HepG2 (cell line): Measurements from ENCODE around the gene SMLR1. TPM values are rescaled to one million over a fixed set of nuclear protein-coding genes. Genes with fewer than 3 reads are reported as not detected.

Experiments
- ATAC-seq: fragments of 200-7000 bp; cut with Tn5 transposase; 3 replicates; pipeline ENCODE4 v1.9.1; 2020; ENCODE audit warnings: mild to moderate bottlenecking, moderate library complexity
- BruUV-seq: library from RNA; stranded (reverse); fragments of 400-500 nt; replicated peaks from 2 replicates; lab custom pipeline; 2021; lab: Mats Ljungman, UMichigan
- CTCF ChIA-PET: fragments of 300-600 bp; formaldehyde crosslinking; extraction: SDS; loops from one replicate; lab custom pipeline; 2021; ENCODE audit warnings: low total read pairs, inconsistent platforms, low intra/inter-chr PET ratio; lab: Yijun Ruan, JAX
- POLR2A ChIA-PET: fragments of 350-600 bp; sonication (Branson Sonifier 250); formaldehyde crosslinking; loops from one replicate; lab custom pipeline; 2020; ENCODE audit warnings: antibody characterized with exemption, inconsistent platforms; lab: Yijun Ruan, JAX
- DNase-seq: peaks from one replicate; pipeline ENCODE4 v3.0.0-alpha.2; 2015; ENCODE audit warnings: low spot score
- FAIRE-seq: peaks from 3 replicates; lab custom pipeline; 2011; peaks lifted over from hg19 to GRCh38; lab: Jason Lieb, UNC
- H2AFZ ChIP-seq: one replicate; pipeline ENCODE4 v1.6.1; 2011; ENCODE audit warnings: low read length, inconsistent platforms
- H3K27ac ChIP-seq: fragments of 300-600 bp; 3 replicates; pipeline ENCODE4 v1.8.0; 2011; ENCODE audit warnings: mixed run types, mild to moderate bottlenecking, mixed read lengths, low read length, inconsistent platforms; ENCODE audit not compliant: insufficient read depth; ENCODE audit errors: extremely low read length
- H3K27me3 ChIP-seq, 2 experiments: fragments of 200-600 bp in 1 of 2; 2 replicates in 1 of 2; 3 replicates in 1 of 2; pipeline versions ENCODE4 v1.6.0 to v1.8.0; 2011; ENCODE audit warnings: low read length in 2 of 2, mild to moderate bottlenecking in 2 of 2, moderate library complexity in 2 of 2, inconsistent platforms in 1 of 2; ENCODE audit not compliant: insufficient read depth in 2 of 2, control insufficient read depth in 1 of 2
- H3K36me3 ChIP-seq, 2 experiments: fragments of 200-600 bp in 1 of 2; replicated peaks in 1 of 2; 2 replicates in 1 of 2; 3 replicates in 1 of 2; pipeline versions ENCODE4 v1.5.1 to v1.8.0; 2011; ENCODE audit warnings: low read length in 2 of 2, inconsistent platforms in 1 of 2; ENCODE audit not compliant: insufficient read depth in 2 of 2, control insufficient read depth in 1 of 2
- H3K4me1 ChIP-seq: 2 replicates; pipeline ENCODE4 v1.5.1; 2012; ENCODE audit warnings: low read length, inconsistent platforms; ENCODE audit not compliant: insufficient read depth
- H3K4me2 ChIP-seq: 2 replicates; pipeline ENCODE4 v1.6.0; 2011; ENCODE audit warnings: low read depth, low read length, inconsistent platforms
- H3K4me3 ChIP-seq, 3 experiments: fragments of 200-600 bp in 1 of 3; sonication (generic), shearing (Covaris generic) in 1 of 3; replicated peaks in 1 of 3; 2 replicates each; pipeline ENCODE4 v1.5.1; 2011 to 2016; ENCODE audit warnings: low read length in 3 of 3, inconsistent platforms in 2 of 3, low read depth in 2 of 3, mild to moderate bottlenecking in 2 of 3, control low read depth in 1 of 3, mixed read lengths in 1 of 3; ENCODE audit not compliant: insufficient read depth in 1 of 3
- H3K79me2 ChIP-seq: one replicate; pipeline ENCODE4 v1.6.1; 2011; ENCODE audit warnings: low read length, inconsistent platforms; ENCODE audit not compliant: insufficient read depth
- H3K9ac ChIP-seq: 2 replicates; pipeline ENCODE4 v1.6.0; 2011; ENCODE audit warnings: mild to moderate bottlenecking, low read depth, low read length, inconsistent platforms; ENCODE audit not compliant: insufficient read depth
- H3K9me3 ChIP-seq: 2 replicates; pipeline ENCODE4 v1.5.1; 2012; ENCODE audit warnings: mild to moderate bottlenecking, low read length
- H4K20me1 ChIP-seq: 2 replicates; pipeline ENCODE4 v1.6.0; 2011; ENCODE audit warnings: inconsistent platforms, mild to moderate bottlenecking, low read length, moderate library complexity; ENCODE audit not compliant: insufficient read depth
- HMG20A ChIP-seq: IDR thresholded peaks from 2 replicates; pipeline ENCODE4 v1.6.1; 2016; ENCODE audit warnings: borderline replicate concordance
- NRL ChIP-seq: sonication (generic); formaldehyde crosslinking; IDR thresholded peaks from 2 replicates; pipeline ENCODE4 v1.5.0; 2020; ENCODE audit warnings: missing genetic modification reagents, mild to moderate bottlenecking, moderate library complexity, borderline replicate concordance
- PHF20 ChIP-seq: sonication (generic); formaldehyde crosslinking; IDR thresholded peaks from 2 replicates; pipeline ENCODE4 v1.5.0; 2020; ENCODE audit warnings: mild to moderate bottlenecking, missing genetic modification reagents
- POLR2G ChIP-seq: fragments of 200-400 bp; formaldehyde crosslinking; IDR thresholded peaks from 2 replicates; pipeline ENCODE4 v1.6.1; 2018; ENCODE audit warnings: mild to moderate bottlenecking, low read depth, low read length, moderate library complexity
- RFX3 ChIP-seq: IDR thresholded peaks from 2 replicates; pipeline ENCODE4 v1.6.1; 2016; ENCODE audit warnings: missing biosample characterization, missing genetic modification reagents
- SNRNP70 ChIP-seq: fragments of 200-400 bp; formaldehyde crosslinking; IDR thresholded peaks from 2 replicates; pipeline ENCODE4 v1.6.1; 2017; ENCODE audit warnings: mild to moderate bottlenecking, low read depth, low read length, moderate library complexity
- YY1 ChIP-seq: IDR thresholded peaks from 2 replicates; pipeline ENCODE4 v1.6.1; 2011; ENCODE audit warnings: low read length, low read depth, moderate library complexity, mild to moderate bottlenecking; ENCODE audit not compliant: insufficient read depth, insufficient replicate concordance
- ZBTB21 ChIP-seq: sonication (generic); formaldehyde crosslinking; IDR thresholded peaks from 2 replicates; pipeline ENCODE4 v1.4.0; 2020; ENCODE audit warnings: missing genetic modification reagents
- ZNF703 ChIP-seq: sonication (generic); formaldehyde crosslinking; IDR thresholded peaks from 2 replicates; pipeline ENCODE4 v1.5.1; 2020; ENCODE audit warnings: missing genetic modification reagents, mild to moderate bottlenecking, moderate library complexity, borderline replicate concordance
- ZNF761 ChIP-seq: sonication (generic); formaldehyde crosslinking; conservative IDR thresholded peaks from 2 replicates; pipeline ENCODE4 v1.4.0; 2020; ENCODE audit warnings: mild to moderate bottlenecking, missing genetic modification reagents
- WGBS: methylation state at CpG from one replicate; pipeline ENCODE4 v1.1.6; 2017; ENCODE audit warnings: low lambda C conversion rate; 5-methylcytosine and 5-hydroxymethylcytosine counted together
- in situ Hi-C: cut with HindIII; loops from 2 replicates; pipeline ENCODE4 v1.10.0; 2017; ENCODE audit warnings: low pct_unique_long_range_greater_than_20kb; ENCODE audit not compliant: extremely low pct_ligation_motif_present
- intact Hi-C: fragments of 100-400 bp; cut with micrococcal nuclease; formaldehyde crosslinking; loops from one replicate; pipeline ENCODE4 v1.10.0; 2022; ENCODE audit not compliant: unreplicated experiment
- polyA plus RNA-seq, 8 experiments: library from polyadenylated mRNA; depleted of rRNA in 3 of 8; stranded (reverse) in 7 of 8; unstranded in 1 of 8; fragments of >200 nt; fragmentation: Illumina TruSeq in 4 of 8; extraction: Trizol in 4 of 8; gene quantifications; 2 replicates each; pipeline versions ENCODE4 v1.2.1 to v1.2.3, GENCODE V29; 2011 to 2016; ENCODE audit warnings: low read depth in 4 of 8, missing spikeins in 1 of 8, mixed read lengths in 1 of 8; ENCODE audit not compliant: insufficient read depth in 1 of 8
- total RNA-seq, 5 experiments: library from RNA; depleted of rRNA; stranded (reverse); fragments of >200 nt; fragmentation: Illumina TruSeq; extraction: Trizol; gene quantifications; 2 replicates each; pipeline ENCODE4 v1.2.3, GENCODE V29; 2016; ENCODE audit warnings: low read depth in 1 of 5
- TF ChIP-seq, protein P1 (sequence below): sonication (generic); formaldehyde crosslinking; IDR thresholded peaks from 2 replicates; pipeline ENCODE4 v1.4.0; 2020; ENCODE audit warnings: missing genetic modification reagents
- TF ChIP-seq, protein P2 (sequence below): sonication (generic); formaldehyde crosslinking; IDR thresholded peaks from 2 replicates; pipeline ENCODE4 v1.4.0; 2020; ENCODE audit warnings: missing genetic modification reagents

SMLR1 gene
- total and polyA plus RNA-seq, 2 of the 13 experiments (the other 11 are each of a cell fraction or from before 2014, with no cell fraction given) = 41.8 to 104 TPM

DNA sequence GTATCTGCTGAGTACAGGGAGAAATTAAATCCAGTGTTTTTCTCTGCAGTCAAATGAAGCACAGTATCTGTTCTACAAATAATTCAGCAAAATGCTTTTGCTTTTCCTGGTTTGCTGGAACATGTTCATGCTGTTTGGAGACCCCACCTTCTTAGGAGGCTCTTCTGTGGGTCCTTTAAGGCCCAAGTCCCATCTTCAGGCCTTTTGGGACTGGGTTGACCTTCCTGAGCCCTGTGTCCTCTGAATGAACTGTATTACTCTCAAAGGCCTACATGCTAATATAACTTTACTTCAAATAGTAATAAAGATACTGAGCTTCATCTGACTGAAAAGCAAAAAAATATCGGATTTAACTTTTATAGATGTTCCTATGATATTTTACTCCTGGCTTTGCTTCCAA lies 19.3 kb downstream of the SMLR1 start:
- Histone ChIP-seq H3K36me3 (peaks cover 2 to 3% of the 10 kb centered on the region in 2 experiments; a peak in 4 of 5 replicates), H3K9me3 (no peaks in the 10 kb centered on the region)
- CTCF ChIA-PET = no interaction called here

More for the DNA sequence above, 19.3 kb downstream of the SMLR1 start:
- TF ChIP-seq RFX3 (CRISPR knock-in tag) (no peak), HMG20A (CRISPR knock-in tag) (no peak), PHF20 (no peak), ZBTB21 (CRISPR knock-in tag) (no peak), POLR2G (no peak), YY1 (no peak), SNRNP70 (no peak), ZNF703 (CRISPR knock-in tag) (no peak), NRL (no peak), ZNF761 (CRISPR knock-in tag) (no peak)
- TF ChIP-seq, protein P1, sequence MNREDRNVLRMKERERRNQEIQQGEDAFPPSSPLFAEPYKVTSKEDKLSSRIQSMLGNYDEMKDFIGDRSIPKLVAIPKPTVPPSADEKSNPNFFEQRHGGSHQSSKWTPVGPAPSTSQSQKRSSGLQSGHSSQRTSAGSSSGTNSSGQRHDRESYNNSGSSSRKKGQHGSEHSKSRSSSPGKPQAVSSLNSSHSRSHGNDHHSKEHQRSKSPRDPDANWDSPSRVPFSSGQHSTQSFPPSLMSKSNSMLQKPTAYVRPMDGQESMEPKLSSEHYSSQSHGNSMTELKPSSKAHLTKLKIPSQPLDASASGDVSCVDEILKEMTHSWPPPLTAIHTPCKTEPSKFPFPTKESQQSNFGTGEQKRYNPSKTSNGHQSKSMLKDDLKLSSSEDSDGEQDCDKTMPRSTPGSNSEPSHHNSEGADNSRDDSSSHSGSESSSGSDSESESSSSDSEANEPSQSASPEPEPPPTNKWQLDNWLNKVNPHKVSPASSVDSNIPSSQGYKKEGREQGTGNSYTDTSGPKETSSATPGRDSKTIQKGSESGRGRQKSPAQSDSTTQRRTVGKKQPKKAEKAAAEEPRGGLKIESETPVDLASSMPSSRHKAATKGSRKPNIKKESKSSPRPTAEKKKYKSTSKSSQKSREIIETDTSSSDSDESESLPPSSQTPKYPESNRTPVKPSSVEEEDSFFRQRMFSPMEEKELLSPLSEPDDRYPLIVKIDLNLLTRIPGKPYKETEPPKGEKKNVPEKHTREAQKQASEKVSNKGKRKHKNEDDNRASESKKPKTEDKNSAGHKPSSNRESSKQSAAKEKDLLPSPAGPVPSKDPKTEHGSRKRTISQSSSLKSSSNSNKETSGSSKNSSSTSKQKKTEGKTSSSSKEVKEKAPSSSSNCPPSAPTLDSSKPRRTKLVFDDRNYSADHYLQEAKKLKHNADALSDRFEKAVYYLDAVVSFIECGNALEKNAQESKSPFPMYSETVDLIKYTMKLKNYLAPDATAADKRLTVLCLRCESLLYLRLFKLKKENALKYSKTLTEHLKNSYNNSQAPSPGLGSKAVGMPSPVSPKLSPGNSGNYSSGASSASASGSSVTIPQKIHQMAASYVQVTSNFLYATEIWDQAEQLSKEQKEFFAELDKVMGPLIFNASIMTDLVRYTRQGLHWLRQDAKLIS = no peak
- TF ChIP-seq, protein P2, sequence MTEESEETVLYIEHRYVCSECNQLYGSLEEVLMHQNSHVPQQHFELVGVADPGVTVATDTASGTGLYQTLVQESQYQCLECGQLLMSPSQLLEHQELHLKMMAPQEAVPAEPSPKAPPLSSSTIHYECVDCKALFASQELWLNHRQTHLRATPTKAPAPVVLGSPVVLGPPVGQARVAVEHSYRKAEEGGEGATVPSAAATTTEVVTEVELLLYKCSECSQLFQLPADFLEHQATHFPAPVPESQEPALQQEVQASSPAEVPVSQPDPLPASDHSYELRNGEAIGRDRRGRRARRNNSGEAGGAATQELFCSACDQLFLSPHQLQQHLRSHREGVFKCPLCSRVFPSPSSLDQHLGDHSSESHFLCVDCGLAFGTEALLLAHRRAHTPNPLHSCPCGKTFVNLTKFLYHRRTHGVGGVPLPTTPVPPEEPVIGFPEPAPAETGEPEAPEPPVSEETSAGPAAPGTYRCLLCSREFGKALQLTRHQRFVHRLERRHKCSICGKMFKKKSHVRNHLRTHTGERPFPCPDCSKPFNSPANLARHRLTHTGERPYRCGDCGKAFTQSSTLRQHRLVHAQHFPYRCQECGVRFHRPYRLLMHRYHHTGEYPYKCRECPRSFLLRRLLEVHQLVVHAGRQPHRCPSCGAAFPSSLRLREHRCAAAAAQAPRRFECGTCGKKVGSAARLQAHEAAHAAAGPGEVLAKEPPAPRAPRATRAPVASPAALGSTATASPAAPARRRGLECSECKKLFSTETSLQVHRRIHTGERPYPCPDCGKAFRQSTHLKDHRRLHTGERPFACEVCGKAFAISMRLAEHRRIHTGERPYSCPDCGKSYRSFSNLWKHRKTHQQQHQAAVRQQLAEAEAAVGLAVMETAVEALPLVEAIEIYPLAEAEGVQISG (CRISPR knock-in tag) = no peak
- POLR2A ChIA-PET = interaction anchor here (0.7 to 1.3 kb wide), 3 partner anchors 13 to 27 kb away, joined by 3 to 4 read pairs (median 3); partner anchors contain the start of gene SMLR1
- Histone ChIP-seq H3K4me1 (peaks cover 51% of the 10 kb centered on the region), H3K27ac (no peak overlapping the region), H3K9ac (no peak overlapping the region), H3K4me3 (no peak overlapping the region), H3K27me3 (no peaks in the 10 kb centered on the region), H3K4me2 (no peak overlapping the region), H3K79me2 (no peaks in the 10 kb centered on the region), H4K20me1 (no peaks in the 10 kb centered on the region), H2AFZ (no peak overlapping the region)
- intact Hi-C loops = loop anchor here (10.0 kb wide), 1 partner anchor 552 kb away; no protein-coding TSS in a partner anchor
- DNase-seq = no peak
- no peak for ATAC-seq
- in situ Hi-C loops = loop anchor here (10.0 kb wide), 1 partner anchor 482 kb away; the partner anchor contains the start of gene TMEM200A
- BruUV-seq = no TSS peak
- FAIRE-seq = no peak
- 96% methylated on average over 1 of the region's 1 CpG for WGBS
